Liver (tissue), 3 donors: ENCODE results near the gene RGS17.

Source experiments
- CTCF ChIP-seq: fragments of 150-350 bp; IDR thresholded peaks from 2 replicates; pipeline ENCODE4 v1.5.1; 2017; ENCODE audit warnings: improper control_type of control experiment, low read depth, low read length; ENCODE audit not compliant: missing input control
- GABPA ChIP-seq, 2 donors: IDR thresholded peaks in 1 of 2; conservative IDR thresholded peaks in 1 of 2; 2 replicates each; pipeline ENCODE4 v1.6.1; 2016; ENCODE audit warnings: antibody characterized with exemption in 2 of 2, mild to moderate bottlenecking in 1 of 2, moderate library complexity in 1 of 2
- RAD21 ChIP-seq, 2 donors: IDR thresholded peaks; 2 replicates each; pipeline ENCODE4 v1.6.1; 2016; ENCODE audit warnings: antibody characterized with exemption in 2 of 2, mild to moderate bottlenecking in 2 of 2
- RXRA ChIP-seq, 2 donors: IDR thresholded peaks; 2 replicates each; pipeline ENCODE4 v1.6.1; 2017 to 2018; ENCODE audit warnings: antibody characterized with exemption in 2 of 2, mild to moderate bottlenecking in 1 of 2
- YY1 ChIP-seq: IDR thresholded peaks from 2 replicates; pipeline ENCODE4 v1.6.1; 2016; ENCODE audit warnings: antibody characterized with exemption, mild to moderate bottlenecking
- donor health status: healthy.
- donor health status: healthy.

- TF ChIP-seq CTCF (no peak), RXRA (IDR thresholded peaks at IDR 0.05) (no peak), YY1 (no peak), GABPA (IDR thresholded peaks at IDR 0.05 in 1 of 2, conservative IDR thresholded peaks at IDR 0.05 in 1 of 2) (no peak), RAD21 (IDR thresholded peaks at IDR 0.05) (no peak)
Measured at GRCh38 chr6:153160221-153160620, 29.1 kb upstream of the RGS17 start.
